Astrocyte (in vitro differentiated cells and primary cell): ENCODE results near the gene LIPN.

Source experiments
- EZH2 ChIP-seq: IDR thresholded peaks from 2 replicates; pipeline ENCODE4 v1.6.1; 2012; ENCODE audit warnings: mild to moderate bottlenecking, low read length, inconsistent platforms; ENCODE audit not compliant: insufficient read depth
- TF ChIP-seq, protein P1 (sequence below): IDR thresholded peaks from 2 replicates; pipeline ENCODE4 v1.5.1; 2011; ENCODE audit warnings: low read depth, mild to moderate bottlenecking, inconsistent platforms, low read length, moderate library complexity; ENCODE audit not compliant: insufficient read depth

DNA sequence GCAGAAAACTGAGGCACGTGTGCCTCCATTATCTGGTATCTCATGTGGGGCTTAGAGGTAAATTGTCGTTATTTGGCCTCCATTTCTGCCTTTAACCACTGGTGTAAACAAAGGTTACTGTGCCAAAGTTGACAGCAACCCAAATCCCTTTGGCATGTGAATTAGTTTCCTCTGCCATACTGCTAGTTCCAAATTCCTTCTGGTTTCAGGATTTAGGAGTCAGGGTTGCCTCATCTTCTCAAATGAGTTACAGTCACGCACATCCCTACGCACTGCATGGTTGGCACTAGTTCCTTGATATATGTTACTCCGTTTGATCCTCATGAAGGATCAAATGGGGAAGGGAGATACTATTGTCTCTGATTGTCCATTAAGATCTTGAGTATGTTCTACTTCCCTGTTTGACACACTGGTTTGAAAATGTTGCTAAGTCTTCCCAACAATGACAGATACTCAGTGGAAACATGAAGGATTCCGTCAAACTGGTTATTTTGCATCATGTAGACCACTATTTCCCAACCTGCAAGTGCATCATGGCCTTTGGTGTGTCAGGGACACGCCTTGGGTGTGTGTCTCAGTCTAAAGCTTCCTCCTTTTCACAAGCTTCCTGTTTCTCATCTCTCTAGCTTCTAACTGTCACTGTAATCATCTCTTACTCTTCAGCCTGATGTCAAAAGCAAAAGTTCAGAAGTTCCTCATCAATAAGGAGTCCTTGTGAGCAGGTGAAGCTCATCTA is at the start of gene LIPN:
- no peak for TF ChIP-seq EZH2
- TF ChIP-seq, protein P1, sequence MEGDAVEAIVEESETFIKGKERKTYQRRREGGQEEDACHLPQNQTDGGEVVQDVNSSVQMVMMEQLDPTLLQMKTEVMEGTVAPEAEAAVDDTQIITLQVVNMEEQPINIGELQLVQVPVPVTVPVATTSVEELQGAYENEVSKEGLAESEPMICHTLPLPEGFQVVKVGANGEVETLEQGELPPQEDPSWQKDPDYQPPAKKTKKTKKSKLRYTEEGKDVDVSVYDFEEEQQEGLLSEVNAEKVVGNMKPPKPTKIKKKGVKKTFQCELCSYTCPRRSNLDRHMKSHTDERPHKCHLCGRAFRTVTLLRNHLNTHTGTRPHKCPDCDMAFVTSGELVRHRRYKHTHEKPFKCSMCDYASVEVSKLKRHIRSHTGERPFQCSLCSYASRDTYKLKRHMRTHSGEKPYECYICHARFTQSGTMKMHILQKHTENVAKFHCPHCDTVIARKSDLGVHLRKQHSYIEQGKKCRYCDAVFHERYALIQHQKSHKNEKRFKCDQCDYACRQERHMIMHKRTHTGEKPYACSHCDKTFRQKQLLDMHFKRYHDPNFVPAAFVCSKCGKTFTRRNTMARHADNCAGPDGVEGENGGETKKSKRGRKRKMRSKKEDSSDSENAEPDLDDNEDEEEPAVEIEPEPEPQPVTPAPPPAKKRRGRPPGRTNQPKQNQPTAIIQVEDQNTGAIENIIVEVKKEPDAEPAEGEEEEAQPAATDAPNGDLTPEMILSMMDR: no peak
